Neural crest cell (in vitro differentiated cells): ENCODE measurements around the gene ALOXE3. TPM values are rescaled to one million over a fixed set of nuclear protein-coding genes. Genes with fewer than 3 reads are reported as not detected.
A peak's percentile ranks its signal among the peaks of the same experiment; 100 is the strongest.
"Not testable (repeated sequence)": the region's sequence is repeated elsewhere in the genome, so short reads cannot be mapped to it uniquely, and the experiment has no call there.

Experiments used
- DNase-seq: peaks from one replicate; pipeline ENCODE4 v3.0.0; 2021; ENCODE audit warnings: low read depth, mixed read lengths, low spot score
- H3K27ac Mint-ChIP-seq: one replicate; pipeline ENCODE4 v1.8.0; 2021; ENCODE audit warnings: mild to moderate bottlenecking, mixed read lengths; ENCODE audit not compliant: unreplicated experiment
- H3K27me3 Mint-ChIP-seq: 2 replicates; pipeline ENCODE4 v1.8.0; 2021; ENCODE audit warnings: low read depth, mild to moderate bottlenecking, mixed read lengths
- H3K36me3 Mint-ChIP-seq: 2 replicates; pipeline ENCODE4 v1.8.0; 2021; ENCODE audit warnings: low read depth, mild to moderate bottlenecking, mixed read lengths
- H3K4me1 Mint-ChIP-seq: 2 replicates; pipeline ENCODE4 v1.8.0; 2021; ENCODE audit warnings: mixed read lengths
- H3K4me3 Mint-ChIP-seq: one replicate; pipeline ENCODE4 v1.8.0; 2021; ENCODE audit warnings: mild to moderate bottlenecking, mixed read lengths
- H3K9me3 Mint-ChIP-seq: 2 replicates; pipeline ENCODE4 v1.8.0; 2021; ENCODE audit warnings: mixed read lengths
- total RNA-seq: library from RNA; stranded (reverse); gene quantifications from 2 replicates; pipeline ENCODE4 v1.2.1, GENCODE V29; 2021
- TF ChIP-seq, protein P1 (sequence below): fragments of 200-600 bp; sonication (generic); conservative IDR thresholded peaks from 2 replicates; pipeline ENCODE4 v1.5.0; 2021; ENCODE audit warnings: antibody characterized with exemption, mild to moderate bottlenecking

The ALOXE3 gene
- total RNA-seq, 1 donor from 2014 or later = not detected

- Mint-ChIP-seq H3K36me3 (no peaks in the 10 kb centered on the region), H3K9me3 (no peaks in the 10 kb centered on the region), H3K27me3 (peaks cover 84% of the 10 kb centered on the region), H3K4me1 (no peaks in the 10 kb centered on the region), H3K27ac (no peak overlapping the region), H3K4me3 (no peak overlapping the region)
- TF ChIP-seq, protein P1, sequence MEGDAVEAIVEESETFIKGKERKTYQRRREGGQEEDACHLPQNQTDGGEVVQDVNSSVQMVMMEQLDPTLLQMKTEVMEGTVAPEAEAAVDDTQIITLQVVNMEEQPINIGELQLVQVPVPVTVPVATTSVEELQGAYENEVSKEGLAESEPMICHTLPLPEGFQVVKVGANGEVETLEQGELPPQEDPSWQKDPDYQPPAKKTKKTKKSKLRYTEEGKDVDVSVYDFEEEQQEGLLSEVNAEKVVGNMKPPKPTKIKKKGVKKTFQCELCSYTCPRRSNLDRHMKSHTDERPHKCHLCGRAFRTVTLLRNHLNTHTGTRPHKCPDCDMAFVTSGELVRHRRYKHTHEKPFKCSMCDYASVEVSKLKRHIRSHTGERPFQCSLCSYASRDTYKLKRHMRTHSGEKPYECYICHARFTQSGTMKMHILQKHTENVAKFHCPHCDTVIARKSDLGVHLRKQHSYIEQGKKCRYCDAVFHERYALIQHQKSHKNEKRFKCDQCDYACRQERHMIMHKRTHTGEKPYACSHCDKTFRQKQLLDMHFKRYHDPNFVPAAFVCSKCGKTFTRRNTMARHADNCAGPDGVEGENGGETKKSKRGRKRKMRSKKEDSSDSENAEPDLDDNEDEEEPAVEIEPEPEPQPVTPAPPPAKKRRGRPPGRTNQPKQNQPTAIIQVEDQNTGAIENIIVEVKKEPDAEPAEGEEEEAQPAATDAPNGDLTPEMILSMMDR = no peak
- no peak for DNase-seq
Measured at GRCh38 chr17:8082292-8082691, 36.0 kb downstream of the ALOXE3 start.

DNA sequence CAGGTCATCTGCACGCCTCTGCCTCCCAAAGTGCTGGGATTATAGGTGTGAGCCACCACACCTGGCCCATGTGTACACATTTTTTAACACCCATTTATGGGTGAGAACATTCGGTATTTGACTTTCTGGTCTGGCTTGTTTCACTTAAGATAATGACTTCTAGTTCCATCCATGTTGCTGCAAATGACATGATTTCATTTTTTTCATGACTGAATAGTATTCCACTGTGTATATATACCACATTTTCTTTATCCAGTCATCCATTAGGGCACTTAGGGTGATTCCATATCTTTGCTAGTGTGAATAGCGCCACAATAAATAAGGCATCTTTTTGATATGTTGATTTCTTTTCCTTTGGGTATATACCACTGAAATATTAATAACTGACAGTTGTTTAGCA lies 36.4 kb downstream of the ALOXE3 start:
- Mint-ChIP-seq H3K36me3 (no peaks in the 10 kb centered on the region), H3K9me3 (no peaks in the 10 kb centered on the region), H3K27ac (no peak overlapping the region), H3K4me1 (no peaks in the 10 kb centered on the region), H3K4me3 (no peak overlapping the region), H3K27me3 (peaks cover 87% of the 10 kb centered on the region)
- no peak for DNase-seq
- TF ChIP-seq, protein P1 = no peak

GRCh38 chr17:8080799-8081219 lies 37.5 kb downstream of the ALOXE3 start:
- TF ChIP-seq, protein P1 = no peak
- no peaks in the 10 kb centered on the region for H3K4me1 Mint-ChIP-seq
- H3K9me3 Mint-ChIP-seq = no peaks in the 10 kb centered on the region
- no peak overlapping the region for H3K27ac Mint-ChIP-seq
- H3K4me3 Mint-ChIP-seq = peak overlapping the region; percentile 41
- no peaks in the 10 kb centered on the region for H3K36me3 Mint-ChIP-seq
- peaks cover 91% of the 10 kb centered on the region for H3K27me3 Mint-ChIP-seq
- DNase-seq = no peak

DNA sequence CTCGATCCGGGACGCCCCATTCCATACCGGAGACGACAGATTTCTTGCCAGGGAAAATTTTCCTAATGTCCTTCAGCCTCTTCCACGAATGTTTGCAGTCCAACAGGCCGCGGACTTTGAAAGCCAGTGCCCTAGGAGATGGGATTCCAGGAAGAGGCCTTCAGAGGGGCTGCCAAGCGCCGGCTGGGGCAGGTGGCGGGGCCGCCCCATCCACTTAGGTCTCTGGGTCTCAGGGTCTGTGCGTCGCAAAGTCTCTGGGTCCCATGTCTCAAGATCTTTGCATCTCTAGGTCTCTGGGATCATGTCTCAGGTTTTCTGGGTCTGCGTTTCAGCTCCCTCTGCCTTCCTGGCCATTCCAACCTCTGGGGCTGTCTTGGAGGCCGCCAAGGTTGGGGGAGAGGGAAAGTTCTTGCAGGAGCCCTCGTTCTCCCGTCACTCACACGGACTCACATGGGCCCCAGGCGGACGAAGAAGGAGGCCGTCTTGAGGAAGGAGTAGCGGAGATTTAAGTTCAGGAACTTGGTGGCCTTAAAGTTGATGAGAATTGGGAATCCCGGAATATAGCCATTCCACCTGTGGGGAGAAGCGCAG lies 38.0 kb downstream of the ALOXE3 start:
- Mint-ChIP-seq H3K9me3 (no peaks in the 10 kb centered on the region), H3K4me3 (peak overlapping the region; percentile 90), H3K4me1 (no peaks in the 10 kb centered on the region), H3K36me3 (no peaks in the 10 kb centered on the region), H3K27me3 (peaks cover 91% of the 10 kb centered on the region), H3K27ac (no peak overlapping the region)
- no peak for DNase-seq
- TF ChIP-seq, protein P1 = peak; percentile 37

DNA sequence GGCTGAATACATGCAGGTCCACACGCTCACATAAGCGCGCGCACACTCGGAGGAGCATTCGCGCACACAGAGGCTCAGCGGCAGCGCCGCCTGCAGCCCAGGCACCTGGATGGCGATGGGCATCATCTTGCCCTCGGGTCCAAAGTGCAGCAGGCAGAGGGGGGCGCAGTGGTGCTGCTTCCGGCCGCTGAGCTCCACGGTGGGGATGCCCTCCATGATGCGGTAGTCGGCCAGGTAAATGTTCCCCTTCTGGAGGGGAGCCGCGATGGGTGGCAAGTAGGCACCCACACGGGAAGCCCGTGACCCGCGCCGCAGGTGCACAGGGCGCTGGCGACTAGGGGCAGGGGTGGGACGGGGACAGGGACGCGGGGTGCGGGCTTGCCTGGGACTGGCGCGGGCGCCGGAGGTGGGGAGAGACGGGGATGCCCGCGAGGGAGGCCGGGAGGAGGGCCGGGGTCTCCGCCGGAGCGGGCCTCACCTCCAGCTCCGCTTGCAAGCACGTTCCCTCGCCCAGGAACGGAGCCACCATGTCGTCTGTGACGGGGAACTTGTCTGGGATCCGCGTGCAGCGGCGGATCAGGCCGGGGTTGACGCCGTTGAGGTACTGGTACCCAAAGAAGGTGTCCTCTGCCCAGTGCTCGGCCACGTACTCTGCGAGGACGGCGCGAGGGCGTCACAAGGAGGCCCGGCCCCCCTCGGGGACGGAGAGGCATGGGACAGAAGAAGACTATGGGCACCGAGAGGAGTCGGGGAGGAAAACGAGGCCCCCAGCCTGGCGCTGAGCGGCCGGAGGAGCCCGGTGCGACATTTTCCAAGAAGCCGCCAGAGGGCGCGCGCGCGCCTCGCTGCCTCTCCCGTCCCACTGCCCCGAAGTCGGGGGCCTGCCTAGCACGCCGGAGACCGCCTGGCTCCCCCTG lies 38.8 kb downstream of the ALOXE3 start:
- H3K36me3 Mint-ChIP-seq = no peaks in the 10 kb centered on the region
- H3K4me1 Mint-ChIP-seq = no peaks in the 10 kb centered on the region
- H3K27ac Mint-ChIP-seq = peak overlapping the region; percentile 86
- H3K9me3 Mint-ChIP-seq = no peaks in the 10 kb centered on the region
- peak; percentile 77 for DNase-seq
- peaks cover 96% of the 10 kb centered on the region for H3K27me3 Mint-ChIP-seq
- H3K4me3 Mint-ChIP-seq = peak overlapping the region; percentile 90
- TF ChIP-seq, protein P1 = peak; percentile 96

DNA sequence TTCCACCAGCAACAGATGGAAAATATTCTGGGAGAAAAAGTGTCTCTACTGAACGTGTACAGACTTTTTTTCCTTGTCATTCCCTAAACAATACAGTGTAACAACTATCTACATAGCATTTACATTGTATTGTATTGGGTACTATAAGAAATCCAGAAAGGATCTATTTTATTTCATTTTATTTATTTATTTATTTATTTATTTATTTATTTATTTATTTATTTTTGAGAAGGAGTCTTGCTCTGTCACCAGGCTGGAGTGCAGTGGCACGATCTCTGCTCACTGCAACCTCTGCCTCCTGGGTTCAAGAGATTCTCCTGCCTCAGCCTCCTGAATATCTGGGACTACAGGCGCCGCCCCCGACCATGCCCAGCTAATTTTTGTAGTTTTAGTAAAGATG lies 40.4 kb downstream of the ALOXE3 start:
- H3K27ac Mint-ChIP-seq = not testable (repeated sequence)

More for the DNA sequence above, 40.4 kb downstream of the ALOXE3 start:
- H3K36me3 Mint-ChIP-seq, H3K4me1 Mint-ChIP-seq, H3K9me3 Mint-ChIP-seq, DNase-seq: not testable (repeated sequence)
- Mint-ChIP-seq H3K27me3 (peaks cover 97% of the 10 kb centered on the region), H3K4me3 (peak overlapping the region; percentile 43)
